Esophagus squamous epithelium (tissue), 4 donors: ENCODE data around the gene HFE.

Source experiments
- POLR2A ChIP-seq, 4 donors: fragments of 450-650 bp; IDR thresholded peaks; one replicate each; pipeline ENCODE4 v1.6.1; 2017; ENCODE audit warnings: antibody characterized with exemption in 4 of 4, mild to moderate bottlenecking in 4 of 4, moderate library complexity in 3 of 4
- TF ChIP-seq, protein P1 (sequence below), 6 experiments: fragments of 450-650 bp in 4 of 6; fragments of 200-600 bp in 2 of 6; sonication (generic) in 2 of 6; IDR thresholded peaks; one replicate each; pipeline ENCODE4 v1.5.1; 2016 to 2019; ENCODE audit warnings: antibody characterized with exemption in 6 of 6, mild to moderate bottlenecking in 4 of 6, moderate library complexity in 4 of 6

DNA sequence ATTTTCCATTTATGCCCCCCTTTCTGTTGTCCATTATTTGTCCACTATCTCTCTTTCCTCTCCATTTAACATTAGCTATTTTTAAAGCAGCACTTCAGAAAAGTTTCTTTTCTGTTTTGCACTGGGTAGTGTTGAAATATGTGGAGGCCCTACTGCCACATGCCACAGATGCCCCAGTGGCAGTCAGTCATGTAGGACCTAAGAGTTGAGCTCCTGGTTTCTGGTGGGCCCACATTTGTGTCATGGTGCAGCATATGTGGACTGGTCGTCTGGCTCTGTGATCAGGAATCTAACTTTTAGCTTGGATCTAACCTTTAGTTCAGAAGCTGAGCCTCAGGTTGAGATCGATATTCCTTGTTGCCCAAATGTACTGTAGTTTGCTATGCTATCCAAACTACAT lies 54.8 kb downstream of the HFE start:
- TF ChIP-seq, protein P1, sequence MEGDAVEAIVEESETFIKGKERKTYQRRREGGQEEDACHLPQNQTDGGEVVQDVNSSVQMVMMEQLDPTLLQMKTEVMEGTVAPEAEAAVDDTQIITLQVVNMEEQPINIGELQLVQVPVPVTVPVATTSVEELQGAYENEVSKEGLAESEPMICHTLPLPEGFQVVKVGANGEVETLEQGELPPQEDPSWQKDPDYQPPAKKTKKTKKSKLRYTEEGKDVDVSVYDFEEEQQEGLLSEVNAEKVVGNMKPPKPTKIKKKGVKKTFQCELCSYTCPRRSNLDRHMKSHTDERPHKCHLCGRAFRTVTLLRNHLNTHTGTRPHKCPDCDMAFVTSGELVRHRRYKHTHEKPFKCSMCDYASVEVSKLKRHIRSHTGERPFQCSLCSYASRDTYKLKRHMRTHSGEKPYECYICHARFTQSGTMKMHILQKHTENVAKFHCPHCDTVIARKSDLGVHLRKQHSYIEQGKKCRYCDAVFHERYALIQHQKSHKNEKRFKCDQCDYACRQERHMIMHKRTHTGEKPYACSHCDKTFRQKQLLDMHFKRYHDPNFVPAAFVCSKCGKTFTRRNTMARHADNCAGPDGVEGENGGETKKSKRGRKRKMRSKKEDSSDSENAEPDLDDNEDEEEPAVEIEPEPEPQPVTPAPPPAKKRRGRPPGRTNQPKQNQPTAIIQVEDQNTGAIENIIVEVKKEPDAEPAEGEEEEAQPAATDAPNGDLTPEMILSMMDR (IDR thresholded peaks at IDR 0.05): no peak
- no peak for TF ChIP-seq POLR2A (IDR thresholded peaks at IDR 0.05)
